HepG2 (cell line): ENCODE results near the gene GSC2. TPM values are rescaled to one million over a fixed set of nuclear protein-coding genes. Genes with fewer than 3 reads are reported as not detected.

ENCODE experiments used
- CHD2 ChIP-seq: IDR thresholded peaks from 2 replicates; pipeline ENCODE4 v1.6.1; 2011; ENCODE audit warnings: low read depth, low read length, improper control_type of control experiment
- DNMT1 ChIP-seq: sonication (generic); formaldehyde crosslinking; IDR thresholded peaks from 2 replicates; pipeline ENCODE4 v1.5.1; 2020; ENCODE audit warnings: mild to moderate bottlenecking, missing genetic modification reagents
- FOXK2 ChIP-seq: fragments of 450-650 bp; IDR thresholded peaks from 2 replicates; pipeline ENCODE4 v1.6.1; 2016
- KIAA2018 ChIP-seq: sonication (generic); formaldehyde crosslinking; IDR thresholded peaks from 2 replicates; pipeline ENCODE4 v1.5.0; 2020; ENCODE audit warnings: mild to moderate bottlenecking, missing genetic modification reagents, borderline replicate concordance
- RAD21 ChIP-seq: fragments of 450-650 bp; formaldehyde crosslinking; IDR thresholded peaks from 2 replicates; pipeline ENCODE4 v1.5.0; 2020; ENCODE audit warnings: mild to moderate bottlenecking
- SKI ChIP-seq: fragments of 450-650 bp; IDR thresholded peaks from one replicate; pipeline ENCODE4 v1.6.1; 2018; ENCODE audit warnings: mild to moderate bottlenecking; ENCODE audit not compliant: partially characterized antibody
- STAG1 ChIP-seq: sonication (generic); formaldehyde crosslinking; IDR thresholded peaks from 2 replicates; pipeline ENCODE4 v1.4.0; 2020; ENCODE audit warnings: missing genetic modification reagents
- U2AF2 ChIP-seq: fragments of 200-400 bp; formaldehyde crosslinking; IDR thresholded peaks from 2 replicates; pipeline ENCODE4 v1.6.1; 2017; ENCODE audit warnings: low read depth, mild to moderate bottlenecking, low read length
- ZNF746 ChIP-seq: sonication (generic); formaldehyde crosslinking; IDR thresholded peaks from 2 replicates; pipeline ENCODE4 v1.8.0; 2022; ENCODE audit warnings: mild to moderate bottlenecking, missing genetic modification reagents
- ZZZ3 ChIP-seq: sonication (generic); formaldehyde crosslinking; IDR thresholded peaks from 2 replicates; pipeline ENCODE4 v1.4.0; 2020; ENCODE audit warnings: missing genetic modification reagents, mild to moderate bottlenecking, borderline replicate concordance
- polyA plus RNA-seq, 8 experiments: library from polyadenylated mRNA; depleted of rRNA in 3 of 8; stranded (reverse) in 7 of 8; unstranded in 1 of 8; fragments of >200 nt; fragmentation: Illumina TruSeq in 4 of 8; extraction: Trizol in 4 of 8; gene quantifications; 2 replicates each; pipeline versions ENCODE4 v1.2.1 to v1.2.3, GENCODE V29; 2011 to 2016; ENCODE audit warnings: low read depth in 4 of 8, missing spikeins in 1 of 8, mixed read lengths in 1 of 8; ENCODE audit not compliant: insufficient read depth in 1 of 8
- total RNA-seq, 5 experiments: library from RNA; depleted of rRNA; stranded (reverse); fragments of >200 nt; fragmentation: Illumina TruSeq; extraction: Trizol; gene quantifications; 2 replicates each; pipeline ENCODE4 v1.2.3, GENCODE V29; 2016; ENCODE audit warnings: low read depth in 1 of 5
- TF ChIP-seq, protein P1 (sequence below): sonication (generic); formaldehyde crosslinking; IDR thresholded peaks from 2 replicates; pipeline ENCODE4 v1.8.1; 2023; ENCODE audit warnings: missing genetic modification reagents, mild to moderate bottlenecking, borderline replicate concordance
- TF ChIP-seq, protein P2 (sequence below): sonication (generic); formaldehyde crosslinking; IDR thresholded peaks from 2 replicates; pipeline ENCODE4 v1.4.0; 2020; ENCODE audit warnings: mild to moderate bottlenecking, missing genetic modification reagents
- TF ChIP-seq, protein P3 (sequence below): sonication (generic); formaldehyde crosslinking; IDR thresholded peaks from 2 replicates; pipeline ENCODE4 v1.4.0; 2020; ENCODE audit warnings: low read depth, mild to moderate bottlenecking, missing genetic modification reagents
- TF ChIP-seq, protein P4 (sequence below): IDR thresholded peaks from 2 replicates; pipeline ENCODE4 v1.6.1; 2016
- TF ChIP-seq, protein P5 (sequence below): sonication (generic); formaldehyde crosslinking; IDR thresholded peaks from 2 replicates; pipeline ENCODE4 v1.5.0; 2020; ENCODE audit warnings: mild to moderate bottlenecking, missing genetic modification reagents, moderate library complexity

The GSC2 gene
- total and polyA plus RNA-seq, 2 of the 13 experiments (the other 11 are each of a cell fraction or from before 2014, with no cell fraction given) = not detected

- TF ChIP-seq, protein P1, sequence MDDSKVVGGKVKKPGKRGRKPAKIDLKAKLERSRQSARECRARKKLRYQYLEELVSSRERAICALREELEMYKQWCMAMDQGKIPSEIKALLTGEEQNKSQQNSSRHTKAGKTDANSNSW (CRISPR knock-in tag) = no peak
- TF ChIP-seq RAD21 (CRISPR knock-in tag) (peak; percentile 55), DNMT1 (CRISPR knock-in tag) (no peak), FOXK2 (no peak), SKI (no peak), CHD2 (no peak), STAG1 (peak; percentile 72), KIAA2018 (CRISPR knock-in tag) (no peak), ZNF746 (CRISPR knock-in tag) (no peak), U2AF2 (no peak), ZZZ3 (CRISPR knock-in tag) (0 out of 2 replicates have a peak, but pooled peaks have one; percentile 35)
- TF ChIP-seq, protein P2, sequence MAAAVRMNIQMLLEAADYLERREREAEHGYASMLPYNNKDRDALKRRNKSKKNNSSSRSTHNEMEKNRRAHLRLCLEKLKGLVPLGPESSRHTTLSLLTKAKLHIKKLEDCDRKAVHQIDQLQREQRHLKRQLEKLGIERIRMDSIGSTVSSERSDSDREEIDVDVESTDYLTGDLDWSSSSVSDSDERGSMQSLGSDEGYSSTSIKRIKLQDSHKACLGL (CRISPR knock-in tag) = no peak
- TF ChIP-seq, protein P3, sequence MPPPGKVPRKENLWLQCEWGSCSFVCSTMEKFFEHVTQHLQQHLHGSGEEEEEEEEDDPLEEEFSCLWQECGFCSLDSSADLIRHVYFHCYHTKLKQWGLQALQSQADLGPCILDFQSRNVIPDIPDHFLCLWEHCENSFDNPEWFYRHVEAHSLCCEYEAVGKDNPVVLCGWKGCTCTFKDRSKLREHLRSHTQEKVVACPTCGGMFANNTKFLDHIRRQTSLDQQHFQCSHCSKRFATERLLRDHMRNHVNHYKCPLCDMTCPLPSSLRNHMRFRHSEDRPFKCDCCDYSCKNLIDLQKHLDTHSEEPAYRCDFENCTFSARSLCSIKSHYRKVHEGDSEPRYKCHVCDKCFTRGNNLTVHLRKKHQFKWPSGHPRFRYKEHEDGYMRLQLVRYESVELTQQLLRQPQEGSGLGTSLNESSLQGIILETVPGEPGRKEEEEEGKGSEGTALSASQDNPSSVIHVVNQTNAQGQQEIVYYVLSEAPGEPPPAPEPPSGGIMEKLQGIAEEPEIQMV (CRISPR knock-in tag) = no peak
- TF ChIP-seq, protein P4, sequence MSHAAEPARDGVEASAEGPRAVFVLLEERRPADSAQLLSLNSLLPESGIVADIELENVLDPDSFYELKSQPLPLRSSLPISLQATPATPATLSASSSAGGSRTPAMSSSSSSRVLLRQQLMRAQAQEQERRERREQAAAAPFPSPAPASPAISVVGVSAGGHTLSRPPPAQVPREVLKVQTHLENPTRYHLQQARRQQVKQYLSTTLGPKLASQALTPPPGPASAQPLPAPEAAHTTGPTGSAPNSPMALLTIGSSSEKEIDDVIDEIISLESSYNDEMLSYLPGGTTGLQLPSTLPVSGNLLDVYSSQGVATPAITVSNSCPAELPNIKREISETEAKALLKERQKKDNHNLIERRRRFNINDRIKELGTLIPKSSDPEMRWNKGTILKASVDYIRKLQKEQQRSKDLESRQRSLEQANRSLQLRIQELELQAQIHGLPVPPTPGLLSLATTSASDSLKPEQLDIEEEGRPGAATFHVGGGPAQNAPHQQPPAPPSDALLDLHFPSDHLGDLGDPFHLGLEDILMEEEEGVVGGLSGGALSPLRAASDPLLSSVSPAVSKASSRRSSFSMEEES (CRISPR knock-in tag) = no peak
- TF ChIP-seq, protein P5, sequence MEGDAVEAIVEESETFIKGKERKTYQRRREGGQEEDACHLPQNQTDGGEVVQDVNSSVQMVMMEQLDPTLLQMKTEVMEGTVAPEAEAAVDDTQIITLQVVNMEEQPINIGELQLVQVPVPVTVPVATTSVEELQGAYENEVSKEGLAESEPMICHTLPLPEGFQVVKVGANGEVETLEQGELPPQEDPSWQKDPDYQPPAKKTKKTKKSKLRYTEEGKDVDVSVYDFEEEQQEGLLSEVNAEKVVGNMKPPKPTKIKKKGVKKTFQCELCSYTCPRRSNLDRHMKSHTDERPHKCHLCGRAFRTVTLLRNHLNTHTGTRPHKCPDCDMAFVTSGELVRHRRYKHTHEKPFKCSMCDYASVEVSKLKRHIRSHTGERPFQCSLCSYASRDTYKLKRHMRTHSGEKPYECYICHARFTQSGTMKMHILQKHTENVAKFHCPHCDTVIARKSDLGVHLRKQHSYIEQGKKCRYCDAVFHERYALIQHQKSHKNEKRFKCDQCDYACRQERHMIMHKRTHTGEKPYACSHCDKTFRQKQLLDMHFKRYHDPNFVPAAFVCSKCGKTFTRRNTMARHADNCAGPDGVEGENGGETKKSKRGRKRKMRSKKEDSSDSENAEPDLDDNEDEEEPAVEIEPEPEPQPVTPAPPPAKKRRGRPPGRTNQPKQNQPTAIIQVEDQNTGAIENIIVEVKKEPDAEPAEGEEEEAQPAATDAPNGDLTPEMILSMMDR (CRISPR knock-in tag) = peak; percentile 65
These were observed 44.0 kb downstream of the GSC2 start (continued) for GRCh38 chr22:19105867-19106802.
